Measurements from ENCODE around the gene GAS5.

The GAS5 gene

GRCh38 chr1:173823781-173824314, 43.9 kb downstream of the GAS5 start:
- no peak for DNase-seq

- DNase-seq, result no peak
Measured at GRCh38 chr1:173821680-173822079, 46.1 kb downstream of the GAS5 start.

- DNase-seq, result no peak
Measured at GRCh38 chr1:173818459-173818858, 49.3 kb downstream of the GAS5 start.

All from right hindlimb (tissue), 1 donor.